OCI-LY7 (cell line): Measurements from ENCODE around the gene LGALS9. TPM values are rescaled to one million over a fixed set of nuclear protein-coding genes. Genes with fewer than 3 reads are reported as not detected.

Source experiments
- BruUV-seq: library from RNA; stranded (reverse); fragments of 400-500 nt; replicated peaks from 2 replicates; lab custom pipeline; 2021; lab: Mats Ljungman, UMichigan
- CTCF ChIA-PET: fragments of 300-600 bp; sonication (Branson Sonifier 250); formaldehyde crosslinking; loops from one replicate; lab custom pipeline; 2022; ENCODE audit warnings: antibody characterized with exemption; ENCODE audit not compliant: unreplicated experiment; lab: Charles Lee
- POLR2A ChIA-PET: fragments of 300-600 bp; sonication (Branson Sonifier 250); formaldehyde crosslinking; loops from one replicate; lab custom pipeline; 2022; ENCODE audit warnings: antibody characterized with exemption; lab: Charles Lee
- DNase-seq: peaks from one replicate; pipeline ENCODE4 v3.0.0-alpha.2; 2015; ENCODE audit warnings: low spot score
- H2AFZ ChIP-seq: fragments of 200-600 bp; sonication (generic), shearing (Covaris generic); 2 replicates; pipeline ENCODE4 v1.6.1; 2014; ENCODE audit warnings: mild to moderate bottlenecking, antibody characterized with exemption, low read length, moderate library complexity
- H3K27ac ChIP-seq: fragments of 200-600 bp; sonication (generic); 2 replicates; pipeline ENCODE4 v1.5.1; 2014; ENCODE audit warnings: mixed run types, low read depth, mild to moderate bottlenecking, moderate library complexity, low read length, inconsistent platforms; ENCODE audit not compliant: poor library complexity, severe bottlenecking
- H3K36me3 ChIP-seq: fragments of 200-600 bp; sonication (generic); 2 replicates; pipeline ENCODE4 v1.6.1; 2014; ENCODE audit warnings: mild to moderate bottlenecking, antibody characterized with exemption, low read length, moderate library complexity, mixed read lengths; ENCODE audit not compliant: insufficient read depth
- H3K4me1 ChIP-seq: fragments of 200-600 bp; sonication (generic); 2 replicates; pipeline ENCODE4 v1.5.1; 2014; ENCODE audit warnings: mild to moderate bottlenecking, low read length; ENCODE audit not compliant: insufficient read depth, poor library complexity, severe bottlenecking
- H3K4me2 ChIP-seq: fragments of 200-600 bp; sonication (generic); 2 replicates; pipeline ENCODE4 v1.6.1; 2014; ENCODE audit warnings: mild to moderate bottlenecking, low read length
- H3K4me3 ChIP-seq: fragments of 200-600 bp; sonication (generic); 2 replicates; pipeline ENCODE4 v1.5.1; 2014; ENCODE audit warnings: mild to moderate bottlenecking, low read depth, low read length; ENCODE audit not compliant: poor library complexity, severe bottlenecking
- H3K79me2 ChIP-seq: fragments of 200-600 bp; sonication (generic); 2 replicates; pipeline ENCODE4 v1.6.1; 2016; ENCODE audit warnings: low read depth, mild to moderate bottlenecking, low read length, moderate library complexity, mixed read lengths; ENCODE audit not compliant: insufficient read depth
- H3K9me2 ChIP-seq: fragments of 200-600 bp; sonication (generic); 2 replicates; pipeline ENCODE4 v1.6.1; 2016; ENCODE audit warnings: mild to moderate bottlenecking, low read length, mixed read lengths; ENCODE audit not compliant: insufficient read depth
- H3K9me3 ChIP-seq: fragments of 200-600 bp; sonication (generic); 2 replicates; pipeline ENCODE4 v1.6.1; 2014; ENCODE audit warnings: mild to moderate bottlenecking, mixed run types, low read length, mixed read lengths
- H4K20me1 ChIP-seq: fragments of 200-600 bp; sonication (generic); 2 replicates; pipeline ENCODE4 v1.6.1; 2014; ENCODE audit warnings: mild to moderate bottlenecking, antibody characterized with exemption, low read length, moderate library complexity, mixed read lengths; ENCODE audit not compliant: insufficient read depth
- EZH2phosphoT487 ChIP-seq: fragments of 200-600 bp; sonication (generic); IDR thresholded peaks from 2 replicates; pipeline ENCODE4 v1.6.1; 2018; ENCODE audit warnings: low read depth, borderline replicate concordance, mild to moderate bottlenecking, mixed run types, antibody characterized with exemption, low read length, moderate library complexity, mixed read lengths
- intact Hi-C: fragments of 100-400 bp; cut with micrococcal nuclease; formaldehyde crosslinking; loops from one replicate; pipeline ENCODE4 v1.10.0; 2022; ENCODE audit not compliant: unreplicated experiment
- total RNA-seq, 2 experiments: library from RNA; depleted of rRNA in 1 of 2; stranded (reverse); fragments of >200 nt in 1 of 2; shearing (Covaris generic) in 1 of 2; gene quantifications; 2 replicates each; pipeline ENCODE4 v1.2.3, GENCODE V29; 2014 to 2022
- TF ChIP-seq, protein P1 (sequence below): fragments of 200-600 bp; sonication (generic); conservative IDR thresholded peaks from 2 replicates; pipeline ENCODE4 v1.5.1; 2014; ENCODE audit warnings: mild to moderate bottlenecking, antibody characterized with exemption, low read length, moderate library complexity, mixed read lengths

Gene LGALS9
- total RNA-seq, 2 experiments from 2014 or later: 2.2 to 4.2 TPM

DNA sequence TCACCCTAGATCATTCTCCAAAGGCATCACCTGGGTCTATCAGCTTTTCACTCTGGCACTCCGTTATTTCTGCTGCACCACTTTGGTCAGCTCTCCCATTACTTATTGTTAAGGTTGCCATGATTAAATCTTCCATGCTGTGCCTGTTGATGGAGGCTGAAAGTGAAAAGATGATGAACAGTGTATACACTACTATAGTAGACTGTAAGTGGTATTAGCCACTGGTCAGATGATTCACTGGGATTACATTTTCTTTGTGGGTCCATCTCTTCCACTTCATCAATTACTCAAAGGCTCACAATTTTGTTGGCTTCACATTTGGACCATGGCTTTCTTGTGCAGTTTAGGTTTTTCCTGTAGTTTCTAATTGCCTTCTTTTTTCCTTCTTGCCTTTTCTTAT is 15.9 kb upstream of the LGALS9 start:
- H3K27ac ChIP-seq: no peak overlapping the region
- no peaks in the 10 kb centered on the region for H3K4me1 ChIP-seq
- no peaks in the 10 kb centered on the region for H4K20me1 ChIP-seq
- ChIA-PET CTCF (interaction anchor here (0.6 kb wide), 1 partner anchor 9 kb away, joined by 3 read pairs; no protein-coding TSS in a partner anchor), POLR2A (no interaction called here)
- H3K36me3 ChIP-seq: no peaks in the 10 kb centered on the region
- BruUV-seq: no TSS peak
- no peak overlapping the region for H3K4me2 ChIP-seq
- H3K79me2 ChIP-seq: no peaks in the 10 kb centered on the region
- H3K4me3 ChIP-seq: no peak overlapping the region
- no peaks in the 10 kb centered on the region for H3K9me3 ChIP-seq
- no peak overlapping the region for H2AFZ ChIP-seq
- TF ChIP-seq, protein P1, sequence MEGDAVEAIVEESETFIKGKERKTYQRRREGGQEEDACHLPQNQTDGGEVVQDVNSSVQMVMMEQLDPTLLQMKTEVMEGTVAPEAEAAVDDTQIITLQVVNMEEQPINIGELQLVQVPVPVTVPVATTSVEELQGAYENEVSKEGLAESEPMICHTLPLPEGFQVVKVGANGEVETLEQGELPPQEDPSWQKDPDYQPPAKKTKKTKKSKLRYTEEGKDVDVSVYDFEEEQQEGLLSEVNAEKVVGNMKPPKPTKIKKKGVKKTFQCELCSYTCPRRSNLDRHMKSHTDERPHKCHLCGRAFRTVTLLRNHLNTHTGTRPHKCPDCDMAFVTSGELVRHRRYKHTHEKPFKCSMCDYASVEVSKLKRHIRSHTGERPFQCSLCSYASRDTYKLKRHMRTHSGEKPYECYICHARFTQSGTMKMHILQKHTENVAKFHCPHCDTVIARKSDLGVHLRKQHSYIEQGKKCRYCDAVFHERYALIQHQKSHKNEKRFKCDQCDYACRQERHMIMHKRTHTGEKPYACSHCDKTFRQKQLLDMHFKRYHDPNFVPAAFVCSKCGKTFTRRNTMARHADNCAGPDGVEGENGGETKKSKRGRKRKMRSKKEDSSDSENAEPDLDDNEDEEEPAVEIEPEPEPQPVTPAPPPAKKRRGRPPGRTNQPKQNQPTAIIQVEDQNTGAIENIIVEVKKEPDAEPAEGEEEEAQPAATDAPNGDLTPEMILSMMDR: no peak
- TF ChIP-seq EZH2phosphoT487: no peak
- no peak for DNase-seq
- intact Hi-C loops: no loop called here
- H3K9me2 ChIP-seq: no peaks in the 10 kb centered on the region

DNA sequence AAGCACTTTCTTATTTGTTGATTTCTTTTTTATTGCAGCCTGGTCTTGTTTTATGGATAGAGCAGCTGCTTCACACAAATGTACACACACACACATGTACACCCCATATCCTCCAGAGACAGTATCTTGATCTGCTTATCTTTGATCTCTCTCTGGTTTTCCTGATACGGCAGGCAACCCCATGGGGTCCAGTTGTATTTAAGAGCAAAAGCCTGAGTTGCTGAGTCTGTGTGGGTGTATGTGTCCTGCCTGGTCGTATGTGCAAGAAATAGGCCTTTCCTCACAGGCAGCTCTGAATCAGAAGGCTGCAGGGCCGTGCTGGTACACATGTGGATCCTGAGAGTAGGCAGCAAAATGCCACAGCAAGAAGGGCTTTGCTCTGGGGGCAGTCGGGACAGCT is 14.6 kb upstream of the LGALS9 start:
- Histone ChIP-seq H3K27ac (no peak overlapping the region), H3K4me2 (no peak overlapping the region), H2AFZ (no peak overlapping the region), H3K9me2 (no peaks in the 10 kb centered on the region), H3K4me3 (no peak overlapping the region), H4K20me1 (no peaks in the 10 kb centered on the region), H3K4me1 (no peaks in the 10 kb centered on the region), H3K9me3 (no peaks in the 10 kb centered on the region), H3K36me3 (no peaks in the 10 kb centered on the region), H3K79me2 (no peaks in the 10 kb centered on the region)
- DNase-seq: no peak
- intact Hi-C loops: no loop called here
- ChIA-PET POLR2A (no interaction called here), CTCF (no interaction called here)
- TF ChIP-seq EZH2phosphoT487: no peak
- TF ChIP-seq, protein P1: no peak
- BruUV-seq: no TSS peak

- TF ChIP-seq, protein P1: no peak
- no peak for TF ChIP-seq EZH2phosphoT487
- H3K79me2 ChIP-seq: no peaks in the 10 kb centered on the region
- no peak overlapping the region for H3K4me2 ChIP-seq
- no peaks in the 10 kb centered on the region for H3K36me3 ChIP-seq
- H3K4me1 ChIP-seq: no peaks in the 10 kb centered on the region
- no peak for DNase-seq
- intact Hi-C loops: no loop called here
- no peaks in the 10 kb centered on the region for H3K9me3 ChIP-seq
- H3K27ac ChIP-seq: no peak overlapping the region
- H3K4me3 ChIP-seq: no peak overlapping the region
- no peak overlapping the region for H2AFZ ChIP-seq
- H4K20me1 ChIP-seq: no peaks in the 10 kb centered on the region
- BruUV-seq: no TSS peak
- CTCF ChIA-PET: no interaction called here
- no peaks in the 10 kb centered on the region for H3K9me2 ChIP-seq
- POLR2A ChIA-PET: no interaction called here
These were observed 12.6 kb upstream of the LGALS9 start for GRCh38 chr17:27618417-27618816.
